ENCODE results near the gene GPX3. TPM values are rescaled to one million over a fixed set of nuclear protein-coding genes. Genes with fewer than 3 reads are reported as not detected.

Gene GPX3
- total and polyA plus RNA-seq, 2 of the 8 experiments (the other 6 are each of a cell fraction or from before 2014, with no cell fraction given), result 27.8 to 77.9 TPM

GRCh38 chr5:151074557-151074956 lies 54.2 kb downstream of the GPX3 start:
- peaks cover 4% of the 10 kb centered on the region; the same call in 1 of the 2 replicates for H3K79me1 ChIP-seq (ENCODE audit: low read depth, low read length)
- WGBS, 2 experiments (ENCODE audit: extremely low coverage in 1 of 2, insufficient coverage in 1 of 2, insufficient read length in 1 of 2, insufficient replicate concordance in 2 of 2, low coverage in 1 of 2, low lambda C conversion rate in 2 of 2, missing lambda C conversion rate in 1 of 2), result 92% methylated on average over 2 of the region's 2 CpGs; no CpG with 5 or more reads in 1 of the 2 experiments
- no peak overlapping the region for H4K5ac ChIP-seq (ENCODE audit: insufficient read length, low read depth, low read length)

More at GRCh38 chr5:151074557-151074956, 54.2 kb downstream of the GPX3 start:
- Histone ChIP-seq H2BK5ac (ENCODE audit: low read depth, low read length) (no peak overlapping the region), H3K4ac (replicated peaks; ENCODE audit: insufficient read length, low read depth, low read length) (no peak overlapping the region), H4K91ac (replicated peaks; ENCODE audit: insufficient read length, low read length) (no peak overlapping the region), H3K18ac (ENCODE audit: extremely low read depth, low read length) (no peak overlapping the region), H2AK5ac (ENCODE audit: low read depth, low read length) (no peak overlapping the region), H2BK15ac (ENCODE audit: low read length) (no peak overlapping the region), H3K23me2 (ENCODE audit: low read depth, low read length) (no peaks in the 10 kb centered on the region), H3K9me3 (ENCODE audit: insufficient read depth in 2 of 2, low read depth in 1 of 2, low read length in 1 of 2) (no peaks in the 10 kb centered on the region), H3K36me3 (ENCODE audit: control insufficient read depth in 2 of 4, insufficient read depth in 4 of 4, low read length in 3 of 4) (no peaks in the 10 kb centered on the region), H3K9ac (replicated peaks in 1 of 4; ENCODE audit: extremely low read depth in 1 of 4, low read depth in 3 of 4, low read length in 3 of 4) (no peak overlapping the region), H2BK120ac (replicated peaks; ENCODE audit: low read depth, low read length) (no peak overlapping the region), H3K56ac (replicated peaks; ENCODE audit: insufficient read length, low read depth, low read length) (no peak overlapping the region), H4K8ac (ENCODE audit: extremely low read depth, insufficient read depth, low read length) (no peak overlapping the region), H3K23ac (ENCODE audit: insufficient read length) (no peak overlapping the region), H3K4me1 (replicated peaks in 1 of 4; ENCODE audit: control insufficient read depth in 3 of 4, insufficient read depth in 4 of 4, low read length in 3 of 4) (no peaks in the 10 kb centered on the region), H3K4me2 (ENCODE audit: insufficient read depth in 1 of 2, low read depth in 2 of 2, low read length in 2 of 2) (no peak overlapping the region), H3K27me3 (replicated peaks in 1 of 4; ENCODE audit: control insufficient read depth in 3 of 4, extremely low read depth in 1 of 4, insufficient read depth in 3 of 4, low read length in 3 of 4) (no peaks in the 10 kb centered on the region), H3K79me2 (ENCODE audit: control insufficient read depth in 1 of 2, insufficient read depth in 2 of 2, low read length in 2 of 2) (peaks cover 0 to 33% of the 10 kb centered on the region in 2 experiments; a peak in 2 of 4 replicates), H4K20me1 (replicated peaks in 1 of 2; ENCODE audit: control insufficient read depth in 1 of 2, insufficient read depth in 2 of 2, low read length in 2 of 2) (peaks cover 0 to 2% of the 10 kb centered on the region in 2 experiments), H3K27ac (ENCODE audit: low read depth, low read length) (no peak overlapping the region), H2AFZ (ENCODE audit: low read length) (no peak overlapping the region), H3K14ac (ENCODE audit: insufficient read length) (no peak overlapping the region), H2BK20ac (ENCODE audit: low read length) (no peak overlapping the region), H2BK12ac (ENCODE audit: low read depth, low read length) (no peak overlapping the region), H3K4me3 (ENCODE audit: extremely low read depth in 1 of 4, insufficient read depth in 2 of 4, low read depth in 3 of 4, low read length in 4 of 4) (no peak overlapping the region)
- ChIA-PET CTCF (ENCODE audit: partially characterized antibody) (interaction anchor here (1.8 to 28.6 kb wide), 3 partner anchors 10 to 37 kb away, joined by 4 to 442 read pairs (median 172); no protein-coding TSS in a partner anchor), POLR2A (ENCODE audit: partially characterized antibody) (no interaction called here)
- DNase-seq (ENCODE audit: low read depth in 1 of 2, low spot score in 2 of 2), result no peak
- TF ChIP-seq ATF2 (IDR thresholded peaks at IDR 0.05; ENCODE audit: low read length), result no peak
- no peak for FAIRE-seq
